ENCODE data around the gene NFATC3. TPM values are rescaled to one million over a fixed set of nuclear protein-coding genes. Genes with fewer than 3 reads are reported as not detected.

Gene NFATC3
- total RNA-seq, 2 experiments from 2014 or later, result 146 to 159 TPM

- ChIA-PET POLR2A (interaction anchor here (2.3 kb wide), 1 partner anchor 10 kb away, joined by 9 read pairs; the partner anchor contains the start of gene NFATC3), CTCF (interaction anchor here (0.6 to 5.2 kb wide), 13 partner anchors 8 to 554 kb away, joined by 3 to 45 read pairs (median 3); partner anchors contain the start of gene NFATC3)
- H3K9me3 Mint-ChIP-seq, result no peaks in the 10 kb centered on the region
- DNase-seq, result peak; percentile 89
- H3K36me3 Mint-ChIP-seq (ENCODE audit: low read depth), result peaks cover 78% of the 10 kb centered on the region
- no peaks in the 10 kb centered on the region for H3K27me3 Mint-ChIP-seq
- H3K27ac Mint-ChIP-seq, result peak overlapping the region; percentile 88
- H3K4me3 Mint-ChIP-seq, result peak overlapping the region; percentile 33
- peaks cover 87% of the 10 kb centered on the region for H3K4me1 Mint-ChIP-seq
These were observed 10.2 kb upstream of the NFATC3 start for GRCh38 chr16:68074850-68075555.

- DNase-seq, result no peak
- CTCF ChIA-PET, result interaction anchor here (0.6 to 5.2 kb wide), 4 partner anchors 10 to 201 kb away, joined by 4 to 45 read pairs (median 23); partner anchors contain the start of gene NFATC3
- H3K27ac Mint-ChIP-seq, result peak overlapping the region; percentile 88
- H3K4me1 Mint-ChIP-seq, result peaks cover 85% of the 10 kb centered on the region
- H3K27me3 Mint-ChIP-seq, result no peaks in the 10 kb centered on the region
- POLR2A ChIA-PET, result interaction anchor here (0.6 kb wide), 1 partner anchor 77 kb away, joined by 4 read pairs; the partner anchor contains the start of gene DPEP2
- H3K4me3 Mint-ChIP-seq, result no peak overlapping the region
- no peaks in the 10 kb centered on the region for H3K9me3 Mint-ChIP-seq
- H3K36me3 Mint-ChIP-seq (ENCODE audit: low read depth), result peaks cover 72% of the 10 kb centered on the region
These were observed 9.2 kb upstream of the NFATC3 start for GRCh38 chr16:68075980-68076379.

GRCh38 chr16:68076560-68076959 lies 8.6 kb upstream of the NFATC3 start:
- Mint-ChIP-seq H3K27ac (peak overlapping the region; percentile 71), H3K9me3 (no peaks in the 10 kb centered on the region), H3K4me1 (peaks cover 85% of the 10 kb centered on the region), H3K27me3 (no peaks in the 10 kb centered on the region), H3K4me3 (no peak overlapping the region), H3K36me3 (ENCODE audit: low read depth) (peaks cover 72% of the 10 kb centered on the region)
- DNase-seq, result no peak
- POLR2A ChIA-PET, result interaction anchor here (0.6 kb wide), 1 partner anchor 77 kb away, joined by 4 read pairs; the partner anchor contains the start of gene DPEP2
- CTCF ChIA-PET, result interaction anchor here (0.6 to 5.2 kb wide), 5 partner anchors 9 to 200 kb away, joined by 3 to 45 read pairs (median 13); partner anchors contain the start of gene NFATC3

GRCh38 chr16:68077866-68078700 lies 7.1 kb upstream of the NFATC3 start:
- no peak for DNase-seq
- H3K36me3 Mint-ChIP-seq (ENCODE audit: low read depth), result peaks cover 74% of the 10 kb centered on the region
- peaks cover 86% of the 10 kb centered on the region for H3K4me1 Mint-ChIP-seq
- H3K4me3 Mint-ChIP-seq, result no peak overlapping the region
- peak overlapping the region; percentile 91 for H3K27ac Mint-ChIP-seq
- no peaks in the 10 kb centered on the region for H3K27me3 Mint-ChIP-seq
- POLR2A ChIA-PET, result no interaction called here
- CTCF ChIA-PET, result interaction anchor here (1.4 to 5.2 kb wide), 3 partner anchors 8 to 17 kb away, joined by 3 to 45 read pairs (median 6); no protein-coding TSS in a partner anchor
- H3K9me3 Mint-ChIP-seq, result no peaks in the 10 kb centered on the region

GRCh38 chr16:68078701-68079375 lies 6.3 kb upstream of the NFATC3 start:
- Mint-ChIP-seq H3K4me1 (peaks cover 91% of the 10 kb centered on the region), H3K9me3 (no peaks in the 10 kb centered on the region), H3K4me3 (no peak overlapping the region), H3K36me3 (ENCODE audit: low read depth) (peaks cover 75% of the 10 kb centered on the region), H3K27ac (peak overlapping the region; percentile 91), H3K27me3 (no peaks in the 10 kb centered on the region)
- no peak for DNase-seq
- ChIA-PET POLR2A (no interaction called here), CTCF (interaction anchor here (0.6 to 3.0 kb wide), 3 partner anchors 9 to 307 kb away, joined by 3 to 13 read pairs (median 6); no protein-coding TSS in a partner anchor)

GRCh38 chr16:68079376-68079625 lies 5.9 kb upstream of the NFATC3 start:
- H3K27ac Mint-ChIP-seq, result peak overlapping the region; percentile 91
- no peaks in the 10 kb centered on the region for H3K9me3 Mint-ChIP-seq
- CTCF ChIA-PET, result interaction anchor here (0.6 to 3.0 kb wide), 5 partner anchors 10 to 307 kb away, joined by 3 to 13 read pairs (median 4); no protein-coding TSS in a partner anchor
- peaks cover 91% of the 10 kb centered on the region for H3K4me1 Mint-ChIP-seq
- H3K36me3 Mint-ChIP-seq (ENCODE audit: low read depth), result peaks cover 72% of the 10 kb centered on the region
- peak overlapping the region; percentile 57 for H3K4me3 Mint-ChIP-seq
- no peaks in the 10 kb centered on the region for H3K27me3 Mint-ChIP-seq
- POLR2A ChIA-PET, result no interaction called here
- no peak for DNase-seq

- Mint-ChIP-seq H3K9me3 (no peaks in the 10 kb centered on the region), H3K4me1 (peaks cover 88% of the 10 kb centered on the region), H3K27ac (peak overlapping the region; percentile 91), H3K4me3 (peak overlapping the region; percentile 57), H3K36me3 (ENCODE audit: low read depth) (peaks cover 68% of the 10 kb centered on the region), H3K27me3 (no peaks in the 10 kb centered on the region)
- ChIA-PET POLR2A (no interaction called here), CTCF (interaction anchor here (0.6 to 3.0 kb wide), 9 partner anchors 9 to 917 kb away, joined by 3 to 13 read pairs (median 4); no protein-coding TSS in a partner anchor)
- peak; percentile 83 for DNase-seq
These were observed 5.4 kb upstream of the NFATC3 start for GRCh38 chr16:68079626-68080344.

GRCh38 chr16:68081861-68082628 lies 3.1 kb upstream of the NFATC3 start:
- Mint-ChIP-seq H3K4me1 (peaks cover 71% of the 10 kb centered on the region), H3K36me3 (ENCODE audit: low read depth) (peaks cover 56% of the 10 kb centered on the region), H3K27me3 (no peaks in the 10 kb centered on the region), H3K27ac (peak overlapping the region; percentile 91), H3K4me3 (no peak overlapping the region), H3K9me3 (no peaks in the 10 kb centered on the region)
- ChIA-PET POLR2A (no interaction called here), CTCF (interaction anchor here (0.9 to 1.7 kb wide), 5 partner anchors 8 to 182 kb away, joined by 3 to 7 read pairs (median 4); partner anchors contain the start of gene SLC7A6)
- DNase-seq, result no peak

GRCh38 chr16:68082629-68083238 lies 2.4 kb upstream of the NFATC3 start:
- Mint-ChIP-seq H3K4me3 (no peak overlapping the region), H3K36me3 (ENCODE audit: low read depth) (peaks cover 54% of the 10 kb centered on the region), H3K9me3 (no peaks in the 10 kb centered on the region), H3K27ac (peak overlapping the region; percentile 94), H3K27me3 (no peaks in the 10 kb centered on the region), H3K4me1 (peaks cover 69% of the 10 kb centered on the region)
- DNase-seq, result no peak
- POLR2A ChIA-PET, result interaction anchor here (0.6 kb wide), 1 partner anchor 9 kb away, joined by 3 read pairs; no protein-coding TSS in a partner anchor
- CTCF ChIA-PET, result interaction anchor here (0.9 to 1.7 kb wide), 6 partner anchors 9 to 181 kb away, joined by 3 to 7 read pairs (median 4); partner anchors contain the start of gene SLC7A6

GRCh38 chr16:68083239-68083781 lies 1.9 kb upstream of the NFATC3 start:
- Mint-ChIP-seq H3K36me3 (ENCODE audit: low read depth) (peaks cover 49% of the 10 kb centered on the region), H3K27me3 (no peaks in the 10 kb centered on the region), H3K27ac (peak overlapping the region; percentile 94), H3K4me3 (no peak overlapping the region), H3K9me3 (no peaks in the 10 kb centered on the region), H3K4me1 (peaks cover 67% of the 10 kb centered on the region)
- ChIA-PET POLR2A (interaction anchor here (0.6 to 0.7 kb wide), 2 partner anchors 9 to 17 kb away, joined by 3 to 6 read pairs; no protein-coding TSS in a partner anchor), CTCF (interaction anchor here (0.7 to 2.6 kb wide), 8 partner anchors 9 to 181 kb away, joined by 3 to 19 read pairs (median 4); partner anchors contain the start of genes DDX28, DUS2 and SLC7A6)
- DNase-seq, result no peak

Measured in activated CD4-positive, alpha-beta T cell treated with anti-CD3 and anti-CD28 coated beads, Interleukin-2, amount 10 ng/mL, durations not matched to agents 7 days and 5 days (primary cell).